HEK293T (cell line): ENCODE data around the gene GGPS1.
"Not testable (repeated sequence)": the region's sequence is repeated elsewhere in the genome, so short reads cannot be mapped to it uniquely, and the experiment has no call there.

Experiments used
- CTCF ChIA-PET: fragments of 350-600 bp; formaldehyde crosslinking; extraction: SDS; loops from one replicate; lab custom pipeline; 2021; ENCODE audit warnings: antibody characterized with exemption, inconsistent platforms; lab: Yijun Ruan, JAX
- POLR2A ChIA-PET: fragments of 350-600 bp; formaldehyde crosslinking; extraction: SDS; loops from one replicate; lab custom pipeline; 2020; ENCODE audit warnings: antibody characterized with exemption, inconsistent platforms; lab: Yijun Ruan, JAX
- DNase-seq: peaks from one replicate; pipeline ENCODE4 v3.0.0; 2012; ENCODE audit warnings: mixed read lengths; ENCODE audit errors: extremely low spot score
- ARNT ChIP-seq: fragments of 450-650 bp; IDR thresholded peaks from 2 replicates; pipeline ENCODE4 v1.6.1; 2017; ENCODE audit warnings: mild to moderate bottlenecking
- BHLHE40 ChIP-seq: fragments of 450-650 bp; IDR thresholded peaks from 2 replicates; pipeline ENCODE4 v1.6.1; 2016; ENCODE audit warnings: mild to moderate bottlenecking, moderate library complexity, borderline replicate concordance
- CTBP1 ChIP-seq: fragments of 450-650 bp; IDR thresholded peaks from 2 replicates; pipeline ENCODE4 v1.6.1; 2016; ENCODE audit warnings: borderline replicate concordance
- ELF4 ChIP-seq: fragments of 450-650 bp; IDR thresholded peaks from 2 replicates; pipeline ENCODE4 v1.6.1; 2017; ENCODE audit warnings: antibody characterized with exemption
- FOXA1 ChIP-seq: fragments of 450-650 bp; IDR thresholded peaks from 2 replicates; pipeline ENCODE4 v1.6.1; 2016; ENCODE audit warnings: mild to moderate bottlenecking
- FOXK2 ChIP-seq: fragments of 450-650 bp; IDR thresholded peaks from 2 replicates; pipeline ENCODE4 v1.6.1; 2016; ENCODE audit warnings: mild to moderate bottlenecking
- FOXM1 ChIP-seq: fragments of 450-650 bp; IDR thresholded peaks from 2 replicates; pipeline ENCODE4 v1.6.1; 2017; ENCODE audit warnings: mild to moderate bottlenecking, borderline replicate concordance
- HDGF ChIP-seq: fragments of 450-650 bp; IDR thresholded peaks from 2 replicates; pipeline ENCODE4 v1.6.1; 2017; ENCODE audit warnings: antibody characterized with exemption, borderline replicate concordance
- L3MBTL2 ChIP-seq: fragments of 450-650 bp; conservative IDR thresholded peaks from 2 replicates; pipeline ENCODE4 v1.6.1; 2016; ENCODE audit warnings: mild to moderate bottlenecking
- LEF1 ChIP-seq: fragments of 450-650 bp; IDR thresholded peaks from 2 replicates; pipeline ENCODE4 v1.6.1; 2017; ENCODE audit warnings: mild to moderate bottlenecking, borderline replicate concordance
- NFRKB ChIP-seq: fragments of 450-650 bp; IDR thresholded peaks from 2 replicates; pipeline ENCODE4 v1.6.1; 2016; ENCODE audit warnings: mild to moderate bottlenecking, moderate library complexity
- SP1 ChIP-seq: fragments of 450-650 bp; IDR thresholded peaks from 2 replicates; pipeline ENCODE4 v1.6.1; 2017
- SUZ12 ChIP-seq: fragments of 450-650 bp; IDR thresholded peaks from 2 replicates; pipeline ENCODE4 v1.6.1; 2016; ENCODE audit warnings: mild to moderate bottlenecking
- TARDBP ChIP-seq: fragments of 450-650 bp; IDR thresholded peaks from 2 replicates; pipeline ENCODE4 v1.6.1; 2016
- ZNF384 ChIP-seq: fragments of 450-650 bp; IDR thresholded peaks from 2 replicates; pipeline ENCODE4 v1.6.1; 2016
- TF ChIP-seq, protein P1 (sequence below): fragments of 450-650 bp; IDR thresholded peaks from 2 replicates; pipeline ENCODE4 v1.6.1; 2016

GGPS1 gene

DNA sequence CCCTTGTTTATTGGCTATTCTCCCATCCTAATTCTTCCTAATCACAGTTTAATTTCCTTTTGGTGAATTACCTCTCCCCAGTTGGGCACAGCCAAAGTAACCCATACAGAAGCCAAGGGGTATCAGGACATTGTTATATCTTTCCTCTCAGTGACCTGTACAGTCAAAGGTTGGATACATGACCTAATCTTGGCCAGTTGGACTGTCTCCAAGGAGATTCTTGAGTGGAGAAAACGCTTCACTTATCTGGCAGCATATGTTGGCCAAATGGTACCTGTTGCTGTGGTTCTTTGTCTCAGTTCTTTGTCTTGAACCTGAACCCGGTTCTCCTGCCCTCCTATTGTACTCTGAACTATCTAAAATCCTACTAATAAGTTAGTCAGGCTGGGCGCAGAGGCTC lies 23.5 kb downstream of the GGPS1 start:
- CTCF ChIA-PET: no interaction called here
- POLR2A ChIA-PET: no interaction called here
- DNase-seq: no peak
- TF ChIP-seq FOXM1: no peak
- TF ChIP-seq ELF4: no peak

DNA sequence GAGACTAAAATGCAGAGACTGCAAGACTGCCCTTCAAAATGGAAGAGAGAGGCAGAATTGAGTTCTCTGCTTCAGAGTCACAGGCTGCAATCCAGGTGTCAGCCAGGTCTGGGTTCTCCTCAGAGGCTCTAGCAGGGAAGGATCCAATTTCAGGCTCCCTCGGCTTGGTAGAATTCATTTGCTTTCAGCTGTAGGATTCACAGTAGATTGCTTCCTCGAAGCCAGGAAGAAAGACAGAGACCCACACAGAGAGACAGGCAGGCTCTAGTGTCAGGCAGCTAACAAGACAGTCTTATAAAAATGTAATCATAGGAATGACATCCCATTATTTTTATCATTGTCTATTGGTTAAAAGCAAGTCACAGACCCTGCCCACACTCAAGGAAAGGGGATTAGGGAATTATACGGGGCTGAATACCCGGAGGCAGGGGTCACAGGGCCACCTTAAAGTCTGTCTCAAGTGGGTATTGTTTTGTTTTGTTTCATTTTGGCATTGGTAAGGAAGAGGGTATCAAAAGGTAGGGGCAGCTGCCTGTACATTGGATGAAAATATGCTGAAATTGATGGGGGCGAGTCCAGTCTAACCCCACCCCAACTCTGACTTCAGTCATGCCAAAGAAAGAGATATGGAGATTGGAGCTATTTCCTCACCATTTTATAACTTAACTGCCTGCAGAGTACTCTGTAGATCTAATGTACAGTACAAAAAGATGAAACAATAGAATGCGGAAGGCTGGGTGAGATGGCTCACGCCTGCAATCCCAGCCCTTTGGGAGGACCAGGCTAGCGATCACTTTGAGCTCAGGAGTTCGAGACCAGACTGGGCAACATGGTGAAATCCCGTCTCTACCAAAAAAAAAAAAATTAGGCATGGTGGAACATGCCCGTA lies 29.4 kb downstream of the GGPS1 start:
- no peak for DNase-seq
- ChIA-PET CTCF (interaction anchor here (0.7 kb wide), 1 partner anchor 13 kb away, joined by 9 read pairs; no protein-coding TSS in a partner anchor), POLR2A (interaction anchor here (0.6 to 2.5 kb wide), 3 partner anchors 10 to 427 kb away, joined by 3 to 11 read pairs (median 3); partner anchors contain the start of gene TBCE)
- TF ChIP-seq SUZ12 (no peak), NFRKB (no peak), BHLHE40 (no peak), FOXM1 (no peak), CTBP1 (no peak), ZNF384 (no peak), ARNT (no peak), SP1 (no peak), FOXA1 (no peak), TARDBP (no peak), L3MBTL2 (no peak), LEF1 (no peak), HDGF (no peak), ELF4 (no peak), FOXK2 (no peak)
- TF ChIP-seq, protein P1, sequence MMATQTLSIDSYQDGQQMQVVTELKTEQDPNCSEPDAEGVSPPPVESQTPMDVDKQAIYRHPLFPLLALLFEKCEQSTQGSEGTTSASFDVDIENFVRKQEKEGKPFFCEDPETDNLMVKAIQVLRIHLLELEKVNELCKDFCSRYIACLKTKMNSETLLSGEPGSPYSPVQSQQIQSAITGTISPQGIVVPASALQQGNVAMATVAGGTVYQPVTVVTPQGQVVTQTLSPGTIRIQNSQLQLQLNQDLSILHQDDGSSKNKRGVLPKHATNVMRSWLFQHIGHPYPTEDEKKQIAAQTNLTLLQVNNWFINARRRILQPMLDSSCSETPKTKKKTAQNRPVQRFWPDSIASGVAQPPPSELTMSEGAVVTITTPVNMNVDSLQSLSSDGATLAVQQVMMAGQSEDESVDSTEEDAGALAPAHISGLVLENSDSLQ: no peak

DNA sequence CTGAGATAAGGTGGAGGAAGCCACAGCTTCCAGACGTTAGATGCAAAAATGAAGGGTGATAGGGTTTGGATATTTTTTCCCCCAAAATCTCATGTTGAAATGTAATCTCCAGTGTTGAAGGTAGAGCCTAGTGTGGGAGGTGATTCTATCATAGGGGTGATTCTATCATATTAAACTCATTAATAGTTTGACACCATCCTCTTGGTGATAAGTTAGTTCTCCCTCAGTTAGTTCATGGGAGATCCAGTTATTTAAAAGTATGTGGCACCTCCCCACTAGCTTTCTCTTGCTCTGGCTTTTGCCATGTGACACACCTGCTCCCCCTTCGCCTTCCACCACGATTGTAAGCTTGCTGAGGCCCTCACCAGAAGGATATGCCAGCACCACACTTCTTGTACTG lies 30.5 kb downstream of the GGPS1 start:
- CTCF ChIA-PET: no interaction called here

DNA sequence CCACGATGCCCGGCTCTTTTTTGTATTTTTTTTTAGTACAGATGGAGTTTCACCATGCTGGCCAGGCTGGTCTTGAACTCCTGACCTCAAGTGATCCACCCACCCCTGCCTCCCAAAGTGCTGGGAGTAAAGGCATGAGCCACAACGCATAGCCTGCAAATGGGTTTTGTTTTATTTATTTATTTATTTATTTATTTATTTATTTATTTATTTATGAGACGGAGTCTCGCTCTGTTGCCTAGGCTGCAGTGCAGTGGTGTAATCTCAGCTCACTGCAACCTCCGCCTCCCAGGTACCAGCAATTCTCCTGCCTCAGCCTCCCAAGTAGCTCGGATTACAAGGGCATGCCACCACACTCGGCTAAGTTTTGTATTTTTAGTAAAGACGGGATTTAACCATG lies 35.8 kb downstream of the GGPS1 start:
- DNase-seq, POLR2A ChIA-PET, CTCF ChIA-PET: not testable (repeated sequence)

More for the DNA sequence above, 30.5 kb downstream of the GGPS1 start:
- DNase-seq: no peak
- POLR2A ChIA-PET: interaction anchor here (2.5 kb wide), 1 partner anchor 8 kb away, joined by 11 read pairs; the partner anchor contains the start of gene TBCE
- TF ChIP-seq FOXM1 (no peak), ARNT (no peak), HDGF (no peak), SUZ12 (no peak), L3MBTL2 (no peak)
- TF ChIP-seq, protein P1: no peak

DNA sequence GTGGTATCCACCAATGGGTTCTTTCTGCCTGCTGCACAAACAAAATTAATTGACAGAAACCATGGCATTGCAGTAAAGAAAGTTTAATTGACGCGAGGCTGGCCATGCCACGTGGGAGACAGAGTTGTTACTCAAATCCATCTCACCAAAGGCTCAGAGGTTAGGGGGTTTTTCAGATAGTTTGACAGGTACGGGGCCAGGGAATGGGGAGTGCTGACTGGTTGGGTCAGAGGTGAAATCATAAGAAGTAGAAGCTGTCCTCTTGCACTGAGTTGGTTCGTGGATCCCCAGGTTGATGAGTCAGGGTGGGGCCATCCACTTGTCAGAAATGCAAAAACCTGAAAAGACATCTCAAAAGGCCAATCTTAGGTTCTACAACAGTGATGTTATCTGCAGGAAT lies 37.9 kb downstream of the GGPS1 start:
- ChIA-PET CTCF (interaction anchor here (0.8 to 1.3 kb wide), 2 partner anchors 13 to 51 kb away, joined by 3 to 4 read pairs; no protein-coding TSS in a partner anchor), POLR2A (interaction anchor here (1.5 to 2.2 kb wide), 2 partner anchors 11 to 12 kb away, joined by 6 to 28 read pairs; no protein-coding TSS in a partner anchor)
- DNase-seq: no peak
- 0 out of 2 replicates have a peak, but pooled peaks have one; percentile 15 for TF ChIP-seq L3MBTL2
- no peak for TF ChIP-seq NFRKB

DNA sequence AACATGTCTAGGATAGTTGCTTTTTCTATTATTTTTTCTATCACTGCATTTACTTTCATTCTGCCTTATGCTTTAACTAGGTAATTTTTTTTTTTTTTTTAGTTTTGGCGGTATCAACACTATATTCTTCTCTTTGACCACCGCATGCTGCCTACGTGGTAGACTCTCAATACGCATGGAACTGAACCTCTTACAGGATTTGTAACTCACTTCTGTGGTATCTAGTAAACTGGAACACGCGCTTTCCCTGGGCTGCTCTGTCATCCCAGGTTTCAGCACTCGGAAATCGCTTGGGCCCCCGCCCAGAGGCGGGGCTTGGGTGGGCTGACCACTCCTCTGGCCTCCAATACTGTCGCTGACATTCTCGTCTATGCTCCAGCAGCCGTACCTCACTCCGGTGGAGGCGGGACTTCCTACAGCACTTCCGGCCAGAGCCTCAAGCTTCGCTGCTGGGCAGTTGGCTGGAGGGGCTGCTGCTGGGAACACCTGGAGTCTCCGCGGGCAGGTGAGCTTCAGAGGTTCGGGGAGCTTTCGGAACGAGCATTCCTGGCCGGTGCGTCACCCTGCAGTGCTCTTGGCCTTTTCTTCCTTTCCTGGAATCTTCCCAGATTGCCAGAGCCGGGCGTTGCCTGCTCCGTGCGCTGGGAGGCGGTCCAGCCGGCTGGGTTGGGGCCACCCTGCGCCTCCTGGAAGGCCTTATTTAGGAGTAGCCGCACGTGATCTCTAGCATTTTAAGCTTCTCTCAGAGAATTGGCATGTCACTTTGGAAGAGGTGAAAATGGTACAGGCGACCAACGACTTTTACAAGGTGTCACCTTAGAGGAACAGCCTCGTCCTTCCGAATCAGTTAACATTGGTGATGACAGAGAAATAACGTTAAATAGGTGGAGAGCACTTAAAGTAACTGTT lies 38.9 kb downstream of the GGPS1 start, which contains the start of gene TBCE:
Gene TBCE (plus strand): TSS at position 428 of the 909 bp plus-strand sequence. CDS start 12,623 bp downstream, outside the sequence.
- ChIA-PET CTCF (interaction anchor here (0.5 to 1.3 kb wide), 3 partner anchors 12 to 135 kb away, joined by 3 to 4 read pairs (median 3); no protein-coding TSS in a partner anchor), POLR2A (interaction anchor here (0.6 to 2.2 kb wide), 27 partner anchors 9 to 207 kb away, joined by 3 to 28 read pairs (median 5); partner anchors contain the start of genes ARID4B, GGPS1 and RBM34)
- TF ChIP-seq FOXM1 (no peak), L3MBTL2 (peak; percentile 89), ELF4 (peak; percentile 84), ZNF384 (peak; percentile 87), CTBP1 (no peak), ARNT (no peak), HDGF (peak; percentile 79; the same call in 1 of the 2 replicates), BHLHE40 (no peak)
- TF ChIP-seq, protein P1: peak; percentile 93
- DNase-seq: peak; percentile 99
